Colonic mucosa (tissue), 4 donors: ENCODE results near the gene PI4K2A. TPM values are rescaled to one million over a fixed set of nuclear protein-coding genes. Genes with fewer than 3 reads are reported as not detected.

ENCODE experiments used
- DNase-seq: peaks from one replicate; pipeline ENCODE4 v3.0.0-alpha.2; 2020
- H3K27ac ChIP-seq: fragments of 200-600 bp; one replicate; pipeline ENCODE4 v1.8.0; 2021
- H3K27me3 ChIP-seq: fragments of 200-600 bp; one replicate; pipeline ENCODE4 v1.8.0; 2021
- H3K36me3 ChIP-seq: fragments of 200-600 bp; one replicate; pipeline ENCODE4 v1.8.0; 2021
- H3K4me1 ChIP-seq: fragments of 200-600 bp; one replicate; pipeline ENCODE4 v1.8.0; 2021; ENCODE audit warnings: mild to moderate bottlenecking
- H3K4me3 ChIP-seq: fragments of 200-600 bp; one replicate; pipeline ENCODE4 v1.8.0; 2021
- H3K9ac ChIP-seq, 2 donors: one replicate each; pipeline ENCODE4 v1.7.0; 2013; ENCODE audit warnings: control low read depth in 2 of 2, low read depth in 2 of 2, low read length in 2 of 2
- H3K9me3 ChIP-seq: fragments of 200-600 bp; one replicate; pipeline ENCODE4 v1.8.0; 2021
- intact Hi-C: fragments of 100-400 bp; cut with DNase I; formaldehyde crosslinking; loops from one replicate; pipeline ENCODE4 v1.14.1; 2022
- total RNA-seq, 2 donors: library from RNA; stranded (reverse); fragmentation: NEBNext Ultra II Directional in 1 of 2; extraction: Animal tissue kit (Norgen Biotek cat#: 25700) in 1 of 2; gene quantifications; one replicate each; pipeline ENCODE4 v1.2.1, GENCODE V29; 2021
- TF ChIP-seq, protein P1 (sequence below): fragments of 200-600 bp; IDR thresholded peaks from one replicate; pipeline ENCODE4 v1.8.0; 2022; ENCODE audit warnings: antibody characterized with exemption, mild to moderate bottlenecking
- donor health status: healthy.
- donor health status: DM: no; HTN: no; CAD: no.
- donor health status: DM: no; HTN: no; CAD: no.

The PI4K2A gene
- total RNA-seq, 2 donors from 2014 or later, result 10.6 to 11.0 TPM

DNA sequence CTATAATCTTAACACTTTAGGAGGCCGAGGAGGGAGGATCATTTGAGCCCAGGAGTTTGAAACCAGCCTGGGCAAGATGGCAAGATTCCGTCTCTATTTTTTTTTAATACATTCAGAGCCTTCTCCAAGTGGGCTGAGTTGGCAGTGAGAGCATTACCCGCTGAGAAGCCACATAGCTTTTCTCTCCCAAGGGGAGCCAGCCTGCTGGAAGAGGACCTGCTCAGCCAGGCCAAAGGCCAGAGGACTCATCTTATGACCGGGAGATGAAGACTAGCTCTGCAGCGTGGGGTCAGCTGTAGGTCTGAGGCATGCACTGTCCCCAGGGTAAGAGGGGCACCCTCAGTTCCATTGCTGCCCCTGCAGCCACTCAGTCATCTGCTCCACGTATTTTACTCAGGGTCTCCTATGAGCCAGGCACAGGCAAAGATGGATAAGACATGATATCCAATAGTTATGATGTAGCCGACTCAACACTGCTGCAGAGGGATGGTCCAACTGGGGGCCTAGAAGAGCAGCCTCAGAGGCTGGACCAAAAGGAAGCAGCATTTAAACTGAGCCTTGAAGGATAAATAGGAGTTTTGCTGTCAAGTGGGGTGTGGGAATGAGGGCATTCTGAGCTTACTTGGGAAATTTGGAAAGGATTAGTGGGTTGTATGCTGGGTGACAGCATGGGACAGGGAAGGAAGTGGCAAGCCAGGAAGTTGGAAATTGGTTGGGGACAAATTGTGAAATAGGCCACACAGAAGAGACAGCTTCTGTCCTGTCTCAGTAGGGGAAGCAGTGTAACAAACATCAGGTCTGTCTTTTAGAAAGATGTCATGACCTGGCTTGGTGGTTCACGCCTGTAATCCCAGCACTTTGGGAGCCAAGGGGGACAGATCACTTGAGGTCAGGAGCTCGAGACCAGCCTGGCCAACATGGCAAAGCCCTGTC is 71.4 kb downstream of the PI4K2A start:
- Histone ChIP-seq H3K36me3 (no peaks in the 10 kb centered on the region), H3K4me3 (no peak overlapping the region), H3K27ac (no peak overlapping the region), H3K4me1 (peaks cover 3% of the 10 kb centered on the region), H3K9me3 (no peaks in the 10 kb centered on the region), H3K27me3 (no peaks in the 10 kb centered on the region), H3K9ac (no peak overlapping the region)
- DNase-seq, result no peak
- TF ChIP-seq, protein P1, sequence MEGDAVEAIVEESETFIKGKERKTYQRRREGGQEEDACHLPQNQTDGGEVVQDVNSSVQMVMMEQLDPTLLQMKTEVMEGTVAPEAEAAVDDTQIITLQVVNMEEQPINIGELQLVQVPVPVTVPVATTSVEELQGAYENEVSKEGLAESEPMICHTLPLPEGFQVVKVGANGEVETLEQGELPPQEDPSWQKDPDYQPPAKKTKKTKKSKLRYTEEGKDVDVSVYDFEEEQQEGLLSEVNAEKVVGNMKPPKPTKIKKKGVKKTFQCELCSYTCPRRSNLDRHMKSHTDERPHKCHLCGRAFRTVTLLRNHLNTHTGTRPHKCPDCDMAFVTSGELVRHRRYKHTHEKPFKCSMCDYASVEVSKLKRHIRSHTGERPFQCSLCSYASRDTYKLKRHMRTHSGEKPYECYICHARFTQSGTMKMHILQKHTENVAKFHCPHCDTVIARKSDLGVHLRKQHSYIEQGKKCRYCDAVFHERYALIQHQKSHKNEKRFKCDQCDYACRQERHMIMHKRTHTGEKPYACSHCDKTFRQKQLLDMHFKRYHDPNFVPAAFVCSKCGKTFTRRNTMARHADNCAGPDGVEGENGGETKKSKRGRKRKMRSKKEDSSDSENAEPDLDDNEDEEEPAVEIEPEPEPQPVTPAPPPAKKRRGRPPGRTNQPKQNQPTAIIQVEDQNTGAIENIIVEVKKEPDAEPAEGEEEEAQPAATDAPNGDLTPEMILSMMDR, result no peak
- intact Hi-C loops, result no loop called here

DNA sequence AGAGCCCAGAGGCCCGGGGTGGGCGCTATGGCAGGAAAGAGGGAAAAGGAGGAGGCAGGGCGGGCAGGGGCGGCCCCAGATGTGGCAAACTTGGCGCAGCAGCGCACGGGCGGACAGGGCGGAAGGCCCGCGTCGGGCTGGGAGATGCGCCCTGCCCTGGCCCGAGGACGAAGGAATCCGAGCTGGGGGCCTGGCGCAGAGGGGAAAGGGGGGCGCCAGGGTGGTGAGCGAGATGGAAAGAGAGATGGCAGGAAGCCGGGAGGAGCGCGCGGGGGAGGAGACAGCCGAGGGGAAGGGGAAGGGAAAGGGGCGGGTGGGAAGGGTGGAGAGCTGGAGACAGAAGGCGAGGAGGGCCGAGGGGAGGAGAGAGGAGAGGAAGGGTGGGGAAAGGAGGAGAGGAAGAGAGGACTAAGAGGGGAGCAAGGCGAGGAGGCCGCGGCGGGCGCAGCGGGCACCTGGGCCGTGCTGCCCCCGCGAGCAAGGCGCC is 72.9 kb downstream of the PI4K2A start, which contains the start of gene MARVELD1:
TSS of gene MARVELD1 (plus strand) at position 392 of the 487 bp plus-strand sequence. CDS start 147 bp downstream, outside the sequence.
- Histone ChIP-seq H3K36me3 (no peaks in the 10 kb centered on the region), H3K4me1 (peaks cover 12% of the 10 kb centered on the region), H3K27ac (peak within 1 kb of the TSS; percentile 90), H3K4me3 (peak within 1 kb of the TSS; percentile 55), H3K9ac (peak within 1 kb of the TSS; percentile 85 to 86), H3K27me3 (no peaks in the 10 kb centered on the region), H3K9me3 (no peaks in the 10 kb centered on the region)
- peak; percentile 79 for DNase-seq
- intact Hi-C loops, result no loop called here
- TF ChIP-seq, protein P1, result no peak

DNA sequence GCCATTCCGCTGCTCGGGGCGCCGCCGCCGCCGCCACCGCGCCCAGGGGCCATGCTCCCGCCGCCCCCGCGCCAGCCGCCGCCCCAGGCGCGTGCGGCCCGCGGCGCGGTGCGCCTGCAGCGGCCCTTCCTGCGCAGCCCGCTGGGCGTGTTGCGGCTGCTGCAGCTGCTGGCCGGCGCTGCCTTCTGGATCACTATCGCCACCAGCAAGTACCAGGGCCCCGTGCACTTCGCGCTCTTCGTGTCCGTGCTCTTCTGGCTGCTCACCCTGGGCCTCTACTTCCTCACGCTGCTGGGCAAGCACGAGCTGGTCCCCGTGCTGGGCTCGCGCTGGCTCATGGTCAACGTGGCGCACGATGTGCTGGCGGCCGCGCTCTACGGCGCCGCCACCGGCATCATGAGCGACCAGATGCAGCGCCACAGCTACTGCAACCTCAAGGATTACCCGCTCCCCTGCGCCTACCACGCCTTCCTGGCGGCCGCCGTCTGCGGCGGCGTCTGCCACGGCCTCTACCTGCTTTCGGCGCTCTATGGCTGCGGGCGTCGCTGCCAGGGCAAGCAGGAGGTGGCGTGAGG is 73.4 kb downstream of the PI4K2A start:
- TF ChIP-seq, protein P1, result no peak
- intact Hi-C loops, result no loop called here
- peak overlapping the region; percentile 55 for H3K4me3 ChIP-seq
- DNase-seq, result peak; percentile 67
- H3K27ac ChIP-seq, result peak overlapping the region; percentile 90
- peaks cover 14% of the 10 kb centered on the region for H3K4me1 ChIP-seq
- H3K9me3 ChIP-seq, result no peaks in the 10 kb centered on the region
- H3K36me3 ChIP-seq, result no peaks in the 10 kb centered on the region
- H3K9ac ChIP-seq, result peak overlapping the region; percentile 85 to 86
- no peaks in the 10 kb centered on the region for H3K27me3 ChIP-seq

DNA sequence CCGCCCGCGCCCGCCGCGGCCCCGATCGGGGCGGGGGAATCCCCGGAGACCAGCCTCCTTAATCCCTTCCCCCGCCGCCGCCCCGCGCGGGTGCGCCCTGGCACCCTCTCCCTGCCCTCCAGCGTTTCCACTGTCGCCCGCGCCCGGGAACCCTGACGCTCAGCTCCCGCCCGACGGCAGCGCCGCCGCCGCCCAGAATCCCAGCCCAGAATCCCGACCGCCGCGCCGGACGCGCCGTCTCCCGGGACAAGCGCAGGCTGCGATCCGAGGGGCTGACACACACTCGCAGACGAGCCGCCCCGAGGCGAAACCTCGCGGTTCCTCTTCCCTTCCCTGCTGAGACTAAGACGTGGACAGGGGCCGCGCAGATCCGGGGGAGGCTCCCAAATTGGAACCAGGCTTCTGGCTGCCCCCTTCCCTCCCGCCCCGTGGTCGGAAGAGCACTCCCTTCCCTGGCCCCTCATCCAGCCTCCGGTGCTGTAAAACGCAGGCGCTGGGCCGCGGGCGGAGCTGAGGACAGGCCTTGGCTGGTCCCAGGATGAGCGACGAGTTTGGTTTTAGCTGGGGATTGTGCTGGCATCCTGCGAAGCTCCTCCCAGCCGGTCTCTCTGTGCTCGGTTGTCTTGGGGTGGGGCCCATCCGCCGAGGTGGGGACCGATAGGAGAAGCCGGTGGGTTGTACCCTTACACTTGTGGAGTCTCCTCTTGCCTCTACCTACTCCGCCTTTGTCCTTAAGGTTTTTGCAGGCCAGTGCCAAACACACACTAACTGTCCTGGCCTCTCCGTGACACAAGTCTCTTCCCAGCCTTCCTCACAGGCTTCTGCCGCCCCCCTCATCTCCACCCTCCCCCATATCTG is 74.2 kb downstream of the PI4K2A start:
- intact Hi-C loops, result no loop called here
- TF ChIP-seq, protein P1, result no peak
- peak overlapping the region; percentile 55 for H3K4me3 ChIP-seq
- H3K36me3 ChIP-seq, result no peaks in the 10 kb centered on the region
- H3K9ac ChIP-seq, result peak overlapping the region; percentile 85 to 86
- H3K9me3 ChIP-seq, result no peaks in the 10 kb centered on the region
- H3K4me1 ChIP-seq, result peaks cover 18% of the 10 kb centered on the region
- H3K27me3 ChIP-seq, result no peaks in the 10 kb centered on the region
- peak overlapping the region; percentile 90 for H3K27ac ChIP-seq
- peak; percentile 81 for DNase-seq
